Fibroblast of lung (primary cell): ENCODE data around the gene PLD1. TPM values are rescaled to one million over a fixed set of nuclear protein-coding genes. Genes with fewer than 3 reads are reported as not detected.

Experiments used
- DNase-seq, 2 donors: peaks; one replicate each; pipeline versions ENCODE4 v3.0.0 to v3.0.0-alpha.2; 2010; ENCODE audit warnings: low read depth in 2 of 2
- H2AFZ ChIP-seq: 2 replicates; pipeline ENCODE4 v1.5.1; 2012; ENCODE audit warnings: low read length, control low read depth, inconsistent platforms
- H3K27ac ChIP-seq: 2 replicates; pipeline ENCODE4 v1.5.1; 2011; ENCODE audit warnings: low read length, control low read depth; ENCODE audit not compliant: insufficient read depth
- H3K27me3 ChIP-seq: 2 replicates; pipeline ENCODE4 v1.5.1; 2011; ENCODE audit warnings: mild to moderate bottlenecking, low read length; ENCODE audit not compliant: control insufficient read depth, insufficient read depth
- H3K36me3 ChIP-seq: 2 replicates; pipeline ENCODE4 v1.5.1; 2011; ENCODE audit warnings: low read length; ENCODE audit not compliant: control insufficient read depth, insufficient read depth
- H3K4me1 ChIP-seq: 2 replicates; pipeline ENCODE4 v1.5.1; 2011; ENCODE audit warnings: low read length; ENCODE audit not compliant: control insufficient read depth, insufficient read depth; ENCODE audit errors: extremely low read depth
- H3K4me2 ChIP-seq: 2 replicates; pipeline ENCODE4 v1.5.1; 2011; ENCODE audit warnings: low read length, control low read depth; ENCODE audit not compliant: insufficient read depth; ENCODE audit errors: extremely low read depth
- H3K4me3 ChIP-seq, 4 experiments: fragments of 200-600 bp in 1 of 4; sonication (generic) in 1 of 4; replicated peaks in 1 of 4; 2 replicates each; pipeline ENCODE4 v1.5.1; 2011 to 2016; ENCODE audit warnings: low read length in 4 of 4, low read depth in 3 of 4, mild to moderate bottlenecking in 3 of 4, control low read depth in 2 of 4, inconsistent platforms in 1 of 4, mixed read lengths in 1 of 4; ENCODE audit not compliant: insufficient read depth in 1 of 4; ENCODE audit errors: control extremely low read depth in 1 of 4
- H3K79me2 ChIP-seq: 2 replicates; pipeline ENCODE4 v1.5.1; 2012; ENCODE audit warnings: mild to moderate bottlenecking, low read length, inconsistent platforms; ENCODE audit not compliant: control insufficient read depth, insufficient read depth
- H3K9ac ChIP-seq: 2 replicates; pipeline ENCODE4 v1.5.1; 2011; ENCODE audit warnings: mild to moderate bottlenecking, low read length, control low read depth; ENCODE audit not compliant: insufficient read depth
- H3K9me3 ChIP-seq: 2 replicates; pipeline ENCODE4 v1.5.1; 2012; ENCODE audit warnings: low read depth, low read length; ENCODE audit not compliant: control insufficient read depth, insufficient read depth
- H4K20me1 ChIP-seq: 2 replicates; pipeline ENCODE4 v1.5.1; 2011; ENCODE audit warnings: low read length; ENCODE audit not compliant: control insufficient read depth, insufficient read depth; ENCODE audit errors: extremely low read depth
- EZH2 ChIP-seq: IDR thresholded peaks from 2 replicates; pipeline ENCODE4 v1.5.1; 2012; ENCODE audit warnings: low read length, control low read depth, mild to moderate bottlenecking; ENCODE audit errors: missing control alignments
- polyA plus RNA-seq, 2 donors: library from polyadenylated mRNA; depleted of rRNA in 1 of 2; stranded (reverse) in 1 of 2; unstranded in 1 of 2; fragments of >200 nt; gene quantifications; 2 replicates each; pipeline ENCODE4 v1.2.1, GENCODE V29; 2011 to 2012; ENCODE audit warnings: missing spikeins in 1 of 2
- total RNA-seq: library from RNA; depleted of rRNA; stranded (reverse); fragments of >200 nt; gene quantifications from 2 replicates; pipeline ENCODE4 v1.2.1, GENCODE V29; 2014
- TF ChIP-seq, protein P1 (sequence below), 2 donors: IDR thresholded peaks in 1 of 2; conservative IDR thresholded peaks in 1 of 2; 1 replicate in 1 of 2; 2 replicates in 1 of 2; pipeline ENCODE4 v1.5.1; 2011 to 2012; ENCODE audit warnings: low read length in 2 of 2, control low read depth in 1 of 2, inconsistent platforms in 1 of 2, low read depth in 1 of 2, mild to moderate bottlenecking in 1 of 2

Gene PLD1
- total and polyA plus RNA-seq, 2 donors (not counting 1 experiment from before 2014, with no cell fraction given) = 10.8 to 18.8 TPM

DNA sequence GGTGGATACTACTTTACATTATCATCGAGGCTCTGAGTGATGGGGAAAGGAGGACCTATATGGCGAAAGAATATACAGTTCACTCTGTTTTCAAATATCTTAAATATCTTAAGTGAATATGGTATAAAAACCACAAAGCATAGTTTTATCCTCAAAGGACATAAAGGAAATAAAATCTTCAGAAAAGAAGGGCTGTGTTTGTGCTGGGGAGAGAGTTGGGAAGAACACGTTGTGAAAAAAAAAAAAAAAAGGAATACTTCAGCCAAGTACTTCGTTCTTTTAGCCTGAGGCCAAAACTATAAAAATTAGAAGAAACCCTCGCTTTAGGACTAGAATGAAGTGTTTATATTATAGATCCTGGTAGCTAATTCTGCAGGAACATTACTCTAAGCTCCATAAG is 22.7 kb upstream of the PLD1 start:
- H3K4me1 ChIP-seq = peaks cover 22% of the 10 kb centered on the region

DNA sequence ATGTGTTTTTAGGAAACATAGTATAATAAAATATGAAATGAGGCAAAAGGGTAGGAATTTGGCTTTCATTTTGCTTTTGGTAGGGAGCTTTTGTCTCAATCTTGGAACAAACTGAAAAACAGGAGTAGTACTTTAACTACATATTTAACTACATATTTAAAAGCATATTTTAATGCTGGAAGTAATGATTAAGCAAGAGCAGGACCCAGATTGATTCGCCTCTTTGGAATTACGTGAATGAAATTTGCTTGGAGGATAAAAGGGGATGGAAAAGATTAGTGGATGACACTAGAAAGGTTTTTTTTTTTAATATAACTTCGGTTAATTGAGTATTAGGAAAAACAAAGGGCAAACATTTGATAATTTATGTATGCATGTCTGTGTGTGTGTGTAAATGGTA is 21.7 kb upstream of the PLD1 start:
- DNase-seq = peak; percentile 45 to 59
- no peak overlapping the region for H3K4me3 ChIP-seq
- no peaks in the 10 kb centered on the region for H3K9me3 ChIP-seq
- H3K27ac ChIP-seq = no peak overlapping the region
- H3K4me1 ChIP-seq = peaks cover 23% of the 10 kb centered on the region
- no peaks in the 10 kb centered on the region for H3K36me3 ChIP-seq
- H3K4me2 ChIP-seq = no peak overlapping the region
- H3K27me3 ChIP-seq = no peaks in the 10 kb centered on the region
- no peak for TF ChIP-seq EZH2
- TF ChIP-seq, protein P1, sequence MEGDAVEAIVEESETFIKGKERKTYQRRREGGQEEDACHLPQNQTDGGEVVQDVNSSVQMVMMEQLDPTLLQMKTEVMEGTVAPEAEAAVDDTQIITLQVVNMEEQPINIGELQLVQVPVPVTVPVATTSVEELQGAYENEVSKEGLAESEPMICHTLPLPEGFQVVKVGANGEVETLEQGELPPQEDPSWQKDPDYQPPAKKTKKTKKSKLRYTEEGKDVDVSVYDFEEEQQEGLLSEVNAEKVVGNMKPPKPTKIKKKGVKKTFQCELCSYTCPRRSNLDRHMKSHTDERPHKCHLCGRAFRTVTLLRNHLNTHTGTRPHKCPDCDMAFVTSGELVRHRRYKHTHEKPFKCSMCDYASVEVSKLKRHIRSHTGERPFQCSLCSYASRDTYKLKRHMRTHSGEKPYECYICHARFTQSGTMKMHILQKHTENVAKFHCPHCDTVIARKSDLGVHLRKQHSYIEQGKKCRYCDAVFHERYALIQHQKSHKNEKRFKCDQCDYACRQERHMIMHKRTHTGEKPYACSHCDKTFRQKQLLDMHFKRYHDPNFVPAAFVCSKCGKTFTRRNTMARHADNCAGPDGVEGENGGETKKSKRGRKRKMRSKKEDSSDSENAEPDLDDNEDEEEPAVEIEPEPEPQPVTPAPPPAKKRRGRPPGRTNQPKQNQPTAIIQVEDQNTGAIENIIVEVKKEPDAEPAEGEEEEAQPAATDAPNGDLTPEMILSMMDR (conservative IDR thresholded peaks at IDR 0.05 in 1 of 2, IDR thresholded peaks at IDR 0.05 in 1 of 2; ENCODE audit: low read depth in 1 of 2, low read length in 2 of 2) = no peak
- no peak overlapping the region for H2AFZ ChIP-seq
- no peaks in the 10 kb centered on the region for H4K20me1 ChIP-seq
- no peak overlapping the region for H3K9ac ChIP-seq
- no peaks in the 10 kb centered on the region for H3K79me2 ChIP-seq

More for the DNA sequence above, 22.7 kb upstream of the PLD1 start:
- H2AFZ ChIP-seq = no peak overlapping the region
- no peak overlapping the region for H3K4me3 ChIP-seq
- H3K27ac ChIP-seq = peak overlapping the region; percentile 31
- no peaks in the 10 kb centered on the region for H3K79me2 ChIP-seq
- H3K9ac ChIP-seq = no peak overlapping the region
- no peak overlapping the region for H3K4me2 ChIP-seq
- no peak for TF ChIP-seq EZH2
- TF ChIP-seq, protein P1 (conservative IDR thresholded peaks at IDR 0.05 in 1 of 2, IDR thresholded peaks at IDR 0.05 in 1 of 2; ENCODE audit: low read depth in 1 of 2, low read length in 2 of 2) = no peak
- H3K9me3 ChIP-seq = no peaks in the 10 kb centered on the region
- H3K27me3 ChIP-seq = no peaks in the 10 kb centered on the region
- no peak for DNase-seq
- no peaks in the 10 kb centered on the region for H3K36me3 ChIP-seq
- H4K20me1 ChIP-seq = no peaks in the 10 kb centered on the region

DNA sequence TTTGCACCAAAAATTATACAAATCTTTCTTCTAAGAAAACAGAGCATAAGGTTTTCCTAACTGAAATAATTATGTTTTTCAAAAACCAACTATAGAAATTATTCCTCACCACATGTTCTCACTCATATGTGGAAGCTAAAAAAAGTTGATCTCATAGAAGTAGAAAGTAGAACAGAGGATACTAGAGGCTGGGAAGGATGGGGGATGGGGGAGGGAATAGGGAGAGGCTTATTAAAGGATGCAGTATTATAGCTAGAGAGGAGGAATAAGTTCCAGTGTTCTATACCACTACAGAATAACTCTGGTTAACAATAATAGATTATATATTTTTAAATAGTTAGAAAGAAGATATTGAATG is 20.2 kb upstream of the PLD1 start:
- Histone ChIP-seq H3K79me2 (no peaks in the 10 kb centered on the region), H4K20me1 (no peaks in the 10 kb centered on the region), H3K4me1 (peaks cover 23% of the 10 kb centered on the region), H3K36me3 (no peaks in the 10 kb centered on the region), H3K27me3 (no peaks in the 10 kb centered on the region), H3K4me3 (no peak overlapping the region), H3K4me2 (no peak overlapping the region), H3K27ac (no peak overlapping the region), H2AFZ (no peak overlapping the region), H3K9ac (no peak overlapping the region), H3K9me3 (no peaks in the 10 kb centered on the region)
- no peak for DNase-seq
- TF ChIP-seq, protein P1 (conservative IDR thresholded peaks at IDR 0.05 in 1 of 2, IDR thresholded peaks at IDR 0.05 in 1 of 2; ENCODE audit: low read depth in 1 of 2, low read length in 2 of 2) = no peak
- TF ChIP-seq EZH2 = no peak
